Kidney (tissue), 14 donors: Measurements from ENCODE around the gene BCAS3. TPM values are rescaled to one million over a fixed set of nuclear protein-coding genes. Genes with fewer than 3 reads are reported as not detected.

Source experiments
- DNase-seq, 5 donors: peaks; one replicate each; pipeline ENCODE4 v3.0.0-alpha.2; 2013 to 2020
- FAIRE-seq: peaks from 2 replicates; lab custom pipeline; 2012; peaks lifted over from hg19 to GRCh38; lab: Jason Lieb, UNC
- H3K27ac ChIP-seq, 2 donors: one replicate each; pipeline ENCODE4 v1.7.0; 2013; ENCODE audit warnings: low read depth in 2 of 2, low read length in 2 of 2, inconsistent platforms in 1 of 2
- H3K27me3 ChIP-seq: one replicate; pipeline ENCODE4 v1.7.1; 2013; ENCODE audit warnings: low read length, inconsistent platforms; ENCODE audit not compliant: control insufficient read depth, insufficient read depth
- H3K36me3 ChIP-seq, 3 donors: one replicate each; pipeline versions ENCODE4 v1.7.0 to v1.7.1; 2013; ENCODE audit warnings: low read length in 3 of 3, control low read depth in 1 of 3, inconsistent platforms in 1 of 3; ENCODE audit not compliant: insufficient read depth in 3 of 3, control insufficient read depth in 2 of 3
- H3K4me1 ChIP-seq, 3 donors: one replicate each; pipeline versions ENCODE4 v1.7.0 to v1.7.1; 2013; ENCODE audit warnings: low read length in 3 of 3, inconsistent platforms in 1 of 3, low read depth in 1 of 3; ENCODE audit not compliant: control insufficient read depth in 2 of 3, insufficient read depth in 2 of 3
- H3K4me3 ChIP-seq, 3 donors: one replicate each; pipeline versions ENCODE4 v1.7.0 to v1.8.1; 2013; ENCODE audit warnings: low read length in 3 of 3, control low read depth in 1 of 3, inconsistent platforms in 1 of 3
- H3K9ac ChIP-seq, 3 donors: one replicate each; pipeline versions ENCODE4 v1.7.0 to v1.7.1; 2013; ENCODE audit warnings: low read length in 3 of 3, control low read depth in 1 of 3, inconsistent platforms in 1 of 3
- H3K9me3 ChIP-seq, 3 donors: one replicate each; pipeline versions ENCODE4 v1.7.0 to v1.7.1; 2013; ENCODE audit warnings: low read length in 3 of 3, control low read depth in 1 of 3, inconsistent platforms in 1 of 3; ENCODE audit not compliant: control insufficient read depth in 2 of 3, insufficient read depth in 1 of 3
- CTCF ChIP-seq: IDR thresholded peaks from 3 replicates; pipeline ENCODE4 v1.5.1; 2012; ENCODE audit warnings: mild to moderate bottlenecking, moderate library complexity, borderline replicate concordance; ENCODE audit not compliant: insufficient read depth; ENCODE audit errors: extremely low read depth
- intact Hi-C: fragments of 100-400 bp; cut with DNase I; formaldehyde crosslinking; loops from one replicate; pipeline ENCODE4 v1.11.1; 2022
- polyA plus RNA-seq: library from polyadenylated mRNA; stranded (reverse); fragments of 350-450 nt; fragmentation: Illumina TruSeq; extraction: RNeasy Lipid Tissue Mini Kit (QIAGEN cat#74804); gene quantifications from one replicate; pipeline ENCODE4 v1.2.3, GENCODE V29; 2014; ENCODE audit warnings: low read depth, low replicate concordance; ENCODE audit not compliant: insufficient read depth
- total RNA-seq: library from RNA; stranded (reverse); fragmentation: NEBNext Ultra II Directional; extraction: Animal tissue kit (Norgen Biotek cat#: 25700); gene quantifications from one replicate; pipeline ENCODE4 v1.2.1, GENCODE V29; 2021
- donor health status: control.
- donor health status: control.
- donor health status: control.
- donor health status: control.
- donor health status: control.
- donor health status: DM: yes; HTN: yes; CAD: no.
- donor health status: Normal renal cell carcinoma (clear cell type).

Gene BCAS3
- total and polyA plus RNA-seq, 2 donors from 2014 or later, result 18.3 to 44.1 TPM

GRCh38 chr17:61070649-61071048, 393.0 kb downstream of the BCAS3 start:
- Histone ChIP-seq H3K27ac (no peak overlapping the region), H3K9me3 (no peaks in the 10 kb centered on the region), H3K36me3 (no peaks in the 10 kb centered on the region), H3K27me3 (no peaks in the 10 kb centered on the region), H3K4me3 (no peak overlapping the region), H3K4me1 (peaks cover 0 to 6% (median 0%) of the 10 kb centered on the region in 3 donors), H3K9ac (no peak overlapping the region)
- no peak for TF ChIP-seq CTCF
- DNase-seq, result no peak
- intact Hi-C loops, result no loop called here
- FAIRE-seq, result no peak

GRCh38 chr17:61072648-61073047, 395.0 kb downstream of the BCAS3 start:
- TF ChIP-seq CTCF, result no peak
- Histone ChIP-seq H3K36me3 (no peaks in the 10 kb centered on the region), H3K9ac (no peak overlapping the region), H3K9me3 (no peaks in the 10 kb centered on the region), H3K27ac (no peak overlapping the region), H3K4me3 (no peak overlapping the region), H3K4me1 (peaks cover 0 to 8% (median 4%) of the 10 kb centered on the region in 3 donors), H3K27me3 (no peaks in the 10 kb centered on the region)
- FAIRE-seq (no peak), DNase-seq (no peak)
- intact Hi-C loops, result no loop called here

GRCh38 chr17:61073131-61073530, 395.5 kb downstream of the BCAS3 start:
- H3K4me1 ChIP-seq, result peaks cover 0 to 8% (median 4%) of the 10 kb centered on the region in 3 donors
- H3K9me3 ChIP-seq, result no peaks in the 10 kb centered on the region
- H3K36me3 ChIP-seq, result no peaks in the 10 kb centered on the region
- DNase-seq (no peak), FAIRE-seq (no peak)
- intact Hi-C loops, result no loop called here
- no peak for TF ChIP-seq CTCF
- H3K9ac ChIP-seq, result no peak overlapping the region
- H3K4me3 ChIP-seq, result no peak overlapping the region
- H3K27ac ChIP-seq, result no peak overlapping the region
- H3K27me3 ChIP-seq, result no peaks in the 10 kb centered on the region
